Right atrium auricular region (tissue), 2 donors: ENCODE measurements around the gene PMPCA. TPM values are rescaled to one million over a fixed set of nuclear protein-coding genes. Genes with fewer than 3 reads are reported as not detected.

ENCODE experiments used
- DNase-seq: peaks from one replicate; pipeline ENCODE4 v3.0.0-alpha.2; 2019; ENCODE audit warnings: low spot score
- H3K27ac ChIP-seq, 2 donors: fragments of 200-600 bp; sonication (generic); 1 replicate in 1 of 2; 2 replicates in 1 of 2; pipeline ENCODE4 v1.5.1; 2016 to 2019
- H3K27me3 ChIP-seq, 2 donors: fragments of 200-600 bp; sonication (generic); one replicate each; pipeline versions ENCODE4 v1.5.1 to v1.6.0; 2017 to 2019
- H3K36me3 ChIP-seq: fragments of 200-600 bp; sonication (generic); one replicate; pipeline ENCODE4 v1.5.1; 2016
- H3K4me1 ChIP-seq, 2 donors: fragments of 200-600 bp; sonication (generic); one replicate each; pipeline versions ENCODE4 v1.5.1 to v1.6.0; 2017 to 2019
- H3K4me3 ChIP-seq, 2 donors: fragments of 200-600 bp; sonication (generic); 1 replicate in 1 of 2; 2 replicates in 1 of 2; pipeline ENCODE4 v1.5.1; 2017 to 2019; ENCODE audit warnings: mild to moderate bottlenecking in 1 of 2, moderate library complexity in 1 of 2
- H3K9me3 ChIP-seq, 2 donors: fragments of 200-600 bp; sonication (generic); one replicate each; pipeline ENCODE4 v1.5.1; 2019
- total RNA-seq, 2 donors: library from RNA; depleted of rRNA; stranded (reverse); fragments of >200 nt; gene quantifications; one replicate each; pipeline ENCODE4 v1.1.0, GENCODE V29; 2016
- TF ChIP-seq, protein P1 (sequence below), 2 donors: fragments of 200-600 bp; sonication (generic); IDR thresholded peaks; one replicate each; pipeline ENCODE4 v1.5.1; 2019; ENCODE audit warnings: antibody characterized with exemption in 2 of 2

PMPCA gene
- total RNA-seq, 2 donors from 2014 or later = 40.8 to 47.4 TPM

- H3K36me3 ChIP-seq = peaks cover 9% of the 10 kb centered on the region
- no peak for DNase-seq
- no peak overlapping the region for H3K4me3 ChIP-seq
- H3K27me3 ChIP-seq = no peaks in the 10 kb centered on the region
- H3K27ac ChIP-seq = no peak overlapping the region
- no peaks in the 10 kb centered on the region for H3K9me3 ChIP-seq
- H3K4me1 ChIP-seq = peaks cover 0 to 28% of the 10 kb centered on the region in 2 donors
- TF ChIP-seq, protein P1, sequence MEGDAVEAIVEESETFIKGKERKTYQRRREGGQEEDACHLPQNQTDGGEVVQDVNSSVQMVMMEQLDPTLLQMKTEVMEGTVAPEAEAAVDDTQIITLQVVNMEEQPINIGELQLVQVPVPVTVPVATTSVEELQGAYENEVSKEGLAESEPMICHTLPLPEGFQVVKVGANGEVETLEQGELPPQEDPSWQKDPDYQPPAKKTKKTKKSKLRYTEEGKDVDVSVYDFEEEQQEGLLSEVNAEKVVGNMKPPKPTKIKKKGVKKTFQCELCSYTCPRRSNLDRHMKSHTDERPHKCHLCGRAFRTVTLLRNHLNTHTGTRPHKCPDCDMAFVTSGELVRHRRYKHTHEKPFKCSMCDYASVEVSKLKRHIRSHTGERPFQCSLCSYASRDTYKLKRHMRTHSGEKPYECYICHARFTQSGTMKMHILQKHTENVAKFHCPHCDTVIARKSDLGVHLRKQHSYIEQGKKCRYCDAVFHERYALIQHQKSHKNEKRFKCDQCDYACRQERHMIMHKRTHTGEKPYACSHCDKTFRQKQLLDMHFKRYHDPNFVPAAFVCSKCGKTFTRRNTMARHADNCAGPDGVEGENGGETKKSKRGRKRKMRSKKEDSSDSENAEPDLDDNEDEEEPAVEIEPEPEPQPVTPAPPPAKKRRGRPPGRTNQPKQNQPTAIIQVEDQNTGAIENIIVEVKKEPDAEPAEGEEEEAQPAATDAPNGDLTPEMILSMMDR (IDR thresholded peaks at IDR 0.05) = no peak
Measured at GRCh38 chr9:136434580-136435169, 24.2 kb downstream of the PMPCA start.

- Histone ChIP-seq H3K4me3 (no peak overlapping the region), H3K9me3 (no peaks in the 10 kb centered on the region), H3K36me3 (peaks cover 11% of the 10 kb centered on the region), H3K27ac (no peak overlapping the region), H3K27me3 (no peaks in the 10 kb centered on the region), H3K4me1 (peaks cover 0 to 37% of the 10 kb centered on the region in 2 donors)
- DNase-seq = no peak
- TF ChIP-seq, protein P1 (IDR thresholded peaks at IDR 0.05) = no peak
Measured at GRCh38 chr9:136436055-136436634, 25.7 kb downstream of the PMPCA start.

- Histone ChIP-seq H3K27me3 (no peaks in the 10 kb centered on the region), H3K4me1 (peaks cover 0 to 37% of the 10 kb centered on the region in 2 donors), H3K4me3 (peak overlapping the region; percentile 96 to 98), H3K27ac (peak overlapping the region in 1 of 2 donors; percentile 41), H3K36me3 (peaks cover 23% of the 10 kb centered on the region), H3K9me3 (no peaks in the 10 kb centered on the region)
- no peak for DNase-seq
- TF ChIP-seq, protein P1 (IDR thresholded peaks at IDR 0.05) = no peak
Measured at GRCh38 chr9:136437430-136437829, 27.0 kb downstream of the PMPCA start.

DNA sequence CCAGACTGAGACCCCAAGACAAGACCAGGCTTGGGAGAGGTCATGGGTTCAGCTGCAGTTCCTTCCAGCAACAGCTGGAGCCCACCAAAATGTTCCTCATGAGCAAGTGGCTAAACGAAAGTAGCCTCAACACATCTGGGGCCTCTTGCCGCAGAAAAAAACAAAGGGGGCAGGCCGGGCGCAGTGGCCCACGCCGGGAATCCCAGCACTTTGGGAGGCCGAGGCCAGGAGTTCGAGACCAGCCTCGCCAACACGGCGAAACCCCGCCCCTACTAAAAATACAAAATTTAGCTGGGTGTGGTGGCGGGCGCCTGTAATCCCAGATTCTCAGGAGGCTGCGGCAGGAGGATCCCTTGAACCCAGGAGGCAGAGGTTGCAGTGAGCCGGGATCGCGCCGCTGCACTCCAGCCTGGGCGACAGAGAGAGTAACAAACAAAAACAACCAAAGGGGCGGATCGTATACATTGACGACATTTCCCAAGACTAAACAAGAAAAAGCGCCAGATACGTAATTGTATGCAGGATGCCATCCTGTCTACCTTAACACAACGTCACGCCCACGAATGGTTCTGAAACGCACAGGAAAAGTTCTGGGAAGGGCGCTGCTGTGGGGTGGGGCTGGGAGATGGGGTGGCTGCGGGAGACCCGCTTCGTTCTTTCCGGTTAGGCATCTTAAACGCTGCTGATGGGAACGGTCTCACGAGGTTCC is 27.5 kb downstream of the PMPCA start:
- Histone ChIP-seq H3K27ac (peak overlapping the region in 1 of 2 donors; percentile 41), H3K4me3 (peak overlapping the region; percentile 96 to 98), H3K4me1 (peaks cover 0 to 37% of the 10 kb centered on the region in 2 donors), H3K36me3 (peaks cover 24% of the 10 kb centered on the region), H3K9me3 (no peaks in the 10 kb centered on the region), H3K27me3 (no peaks in the 10 kb centered on the region)
- TF ChIP-seq, protein P1 (IDR thresholded peaks at IDR 0.05) = no peak
- DNase-seq = no peak

DNA sequence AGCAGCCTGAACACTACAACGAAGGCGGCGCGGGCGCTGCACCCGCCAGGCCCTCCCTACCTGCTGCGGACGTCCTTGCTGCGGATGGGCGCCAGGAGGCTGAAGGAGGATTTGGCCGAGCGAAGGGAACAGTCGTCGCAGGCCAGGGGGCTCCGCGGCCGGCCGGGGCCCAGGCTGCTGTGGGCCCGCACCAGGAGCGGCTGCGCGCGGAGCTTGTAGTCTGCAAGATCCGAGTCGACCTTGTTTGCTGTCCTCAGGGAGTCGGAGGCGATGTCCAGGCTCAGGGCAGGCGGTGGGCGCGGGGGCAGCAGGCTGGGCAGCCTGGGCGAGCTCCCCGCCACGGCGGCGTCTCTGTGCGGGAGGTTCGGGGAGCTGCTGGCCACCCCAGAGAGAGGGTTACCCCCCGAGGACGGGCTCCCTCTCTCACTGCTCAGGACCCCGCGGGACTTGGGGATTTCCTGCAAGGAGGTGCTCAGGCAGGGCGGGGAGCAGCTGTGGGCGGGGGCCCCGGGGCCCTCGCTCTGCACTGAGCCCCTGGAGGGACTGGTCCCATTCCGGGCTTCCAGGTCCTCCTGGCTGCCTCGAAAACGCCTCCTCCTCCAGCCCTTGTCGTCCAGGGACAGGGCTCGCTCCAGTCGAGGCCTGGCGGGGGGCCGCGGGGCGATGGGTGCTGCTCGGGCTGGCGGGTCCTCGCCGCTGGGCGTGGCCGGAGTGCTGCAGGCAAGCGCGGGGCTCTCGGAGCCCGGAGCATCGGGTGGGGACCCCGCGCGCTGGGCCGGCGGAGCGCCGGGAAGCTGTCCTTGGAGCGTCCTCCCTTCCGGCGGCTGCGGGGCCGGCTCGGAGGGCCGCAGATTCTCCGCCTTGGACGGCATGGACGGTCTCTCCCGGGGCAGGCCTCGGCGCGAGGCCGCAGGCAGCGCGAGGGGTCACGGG is 28.4 kb downstream of the PMPCA start:
- DNase-seq = no peak
- H3K4me1 ChIP-seq = peaks cover 0 to 37% of the 10 kb centered on the region in 2 donors
- H3K27me3 ChIP-seq = no peaks in the 10 kb centered on the region
- H3K4me3 ChIP-seq = peak overlapping the region; percentile 96 to 98
- no peaks in the 10 kb centered on the region for H3K9me3 ChIP-seq
- H3K36me3 ChIP-seq = peaks cover 32% of the 10 kb centered on the region
- TF ChIP-seq, protein P1 (IDR thresholded peaks at IDR 0.05) = no peak
- H3K27ac ChIP-seq = peak overlapping the region; percentile 82 to 83
